B cell (primary cell): ENCODE results near the gene ASPRV1.

Source experiments
- CTCF ChIP-seq: fragments of 200-600 bp; IDR thresholded peaks from one replicate; pipeline ENCODE4 v1.8.0; 2022; ENCODE audit warnings: antibody characterized with exemption, mild to moderate bottlenecking
- EZH2 ChIP-seq: IDR thresholded peaks from 2 replicates; pipeline ENCODE4 v1.6.1; 2012; ENCODE audit warnings: borderline replicate concordance, low read depth, mild to moderate bottlenecking, moderate library complexity, low read length; ENCODE audit not compliant: insufficient read depth, poor library complexity, severe bottlenecking

GRCh38 chr2:69943000-69943842 is 18.2 kb downstream of the ASPRV1 start:
- TF ChIP-seq EZH2: no peak
- TF ChIP-seq CTCF: no peak
